SH-SY5Y (cell line): Measurements from ENCODE around the gene RBSN.

ENCODE experiments used
- GATA2 ChIP-seq: IDR thresholded peaks from 2 replicates; pipeline ENCODE4 v1.6.1; 2011; ENCODE audit warnings: mild to moderate bottlenecking, low read depth, low read length
- GATA3 ChIP-seq: IDR thresholded peaks from 2 replicates; pipeline ENCODE4 v1.6.1; 2011; ENCODE audit warnings: low read depth, mild to moderate bottlenecking, low read length, moderate library complexity

Gene RBSN

GRCh38 chr3:15107075-15107947, 8.4 kb upstream of the RBSN start:
- no peak for TF ChIP-seq GATA3
- no peak for TF ChIP-seq GATA2

- TF ChIP-seq GATA3 (no peak), GATA2 (no peak)
Observed at GRCh38 chr3:15102836-15103235, 3.9 kb upstream of the RBSN start.

GRCh38 chr3:15102256-15102655, 3.3 kb upstream of the RBSN start:
- no peak for TF ChIP-seq GATA2
- no peak for TF ChIP-seq GATA3

DNA sequence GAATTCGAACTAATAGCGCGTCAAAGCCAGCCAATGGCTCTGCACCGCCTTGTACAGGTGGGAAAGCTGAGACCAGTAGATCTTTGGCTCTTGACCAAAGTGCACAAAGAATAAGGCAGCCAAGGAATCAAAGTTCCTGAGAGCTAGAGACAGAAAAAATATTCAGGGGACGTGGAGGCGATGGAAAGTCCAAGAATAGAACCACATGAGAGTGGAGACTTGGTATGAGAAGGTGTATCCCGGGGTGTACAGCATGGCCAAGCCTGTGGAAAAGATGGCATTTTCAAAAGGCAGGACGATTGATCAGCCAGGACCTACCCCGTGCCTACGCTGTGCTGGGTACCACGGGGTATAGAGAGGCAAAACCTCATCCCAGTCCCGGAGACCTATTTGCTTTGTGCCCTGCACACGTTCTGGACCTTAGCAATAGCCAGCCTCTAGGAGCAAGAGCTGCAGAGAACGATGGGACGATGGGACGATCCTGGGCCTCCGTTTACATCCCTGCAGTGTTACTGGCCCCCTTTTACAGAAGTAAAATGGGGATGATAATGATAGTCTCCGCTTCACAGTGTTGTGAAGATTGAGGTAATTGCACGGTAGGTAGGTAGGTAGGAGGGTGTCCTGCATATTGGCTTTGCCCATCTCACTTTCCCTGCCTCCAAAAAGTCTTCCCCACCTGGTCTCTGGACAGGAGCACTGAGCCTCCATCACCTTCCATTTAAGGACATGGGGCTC, 583 bp upstream of the RBSN start:
- TF ChIP-seq GATA2 (no peak), GATA3 (no peak)

DNA sequence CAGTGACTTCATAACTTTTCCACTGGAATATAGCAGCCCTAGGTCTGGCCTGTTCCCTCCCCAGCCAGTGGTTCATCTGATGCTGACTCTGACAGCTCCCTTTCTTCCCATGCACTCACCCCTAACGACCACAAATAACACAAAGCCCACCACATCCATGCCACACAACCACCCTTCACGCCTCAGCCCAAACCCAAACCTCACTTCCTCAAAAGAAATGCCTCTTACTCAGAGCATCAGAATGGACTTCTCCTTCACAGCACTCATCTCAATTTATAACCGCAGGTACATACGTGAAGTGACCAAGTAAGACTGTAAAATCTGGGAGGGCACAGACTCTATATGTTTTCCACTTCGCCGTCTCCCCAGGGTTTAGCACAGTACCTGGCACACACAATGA, 1.1 kb downstream of the RBSN start:
- TF ChIP-seq GATA3 (no peak), GATA2 (no peak)

DNA sequence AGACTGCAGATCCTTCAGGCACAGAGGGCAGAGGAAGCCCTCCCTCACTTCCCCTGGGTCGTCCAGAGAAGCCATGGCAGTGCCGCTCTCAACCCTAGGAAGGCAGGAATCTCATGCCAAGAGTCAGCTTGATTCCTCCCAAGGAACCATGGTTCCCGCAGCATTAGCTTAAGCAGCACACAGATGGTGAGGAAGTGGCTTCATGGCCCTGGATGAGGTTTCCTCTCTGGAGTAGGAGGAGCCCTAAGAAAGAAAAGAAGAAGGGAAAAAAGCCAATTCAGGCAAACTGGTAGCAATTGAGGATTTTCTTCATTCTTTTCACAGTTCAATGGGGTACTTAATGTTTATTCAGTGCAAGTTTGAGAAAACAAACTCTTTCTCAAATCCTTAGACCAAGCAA, 2.9 kb downstream of the RBSN start:
- TF ChIP-seq GATA3 = no peak
- TF ChIP-seq GATA2 = no peak

GRCh38 chr3:15094187-15094875, 4.6 kb downstream of the RBSN start:
- no peak for TF ChIP-seq GATA3
- no peak for TF ChIP-seq GATA2

DNA sequence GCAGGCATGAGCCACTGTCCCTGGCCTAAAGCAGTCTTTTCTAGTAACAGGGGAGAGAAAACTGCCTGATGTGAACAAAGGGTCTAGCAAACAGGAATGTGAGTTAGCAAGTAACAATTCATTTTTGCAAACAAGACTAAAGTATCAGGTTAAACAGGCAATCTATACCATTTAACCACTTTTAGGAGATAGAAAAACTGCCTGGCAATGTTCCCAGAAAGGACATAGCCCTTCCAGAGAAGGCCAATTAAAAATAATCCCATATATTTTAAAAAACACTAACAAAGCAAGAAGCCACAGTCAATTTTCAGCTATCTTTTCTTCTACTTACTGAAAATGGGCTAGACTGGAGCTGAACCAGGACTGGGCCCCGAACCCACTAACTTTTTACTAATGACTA, 6.3 kb downstream of the RBSN start:
- TF ChIP-seq GATA3 (no peak), GATA2 (no peak)

- TF ChIP-seq GATA3 (no peak), GATA2 (no peak)
Observed at GRCh38 chr3:15091575-15091974, 7.4 kb downstream of the RBSN start.

GRCh38 chr3:15089201-15089600, 9.7 kb downstream of the RBSN start:
- no peak for TF ChIP-seq GATA3
- TF ChIP-seq GATA2 = no peak

- TF ChIP-seq GATA3 (no peak), GATA2 (no peak)
Observed at GRCh38 chr3:15086699-15087098, 12.2 kb downstream of the RBSN start.

- TF ChIP-seq GATA2 = no peak
- TF ChIP-seq GATA3 = no peak
Observed at GRCh38 chr3:15086263-15086662, 12.7 kb downstream of the RBSN start.

DNA sequence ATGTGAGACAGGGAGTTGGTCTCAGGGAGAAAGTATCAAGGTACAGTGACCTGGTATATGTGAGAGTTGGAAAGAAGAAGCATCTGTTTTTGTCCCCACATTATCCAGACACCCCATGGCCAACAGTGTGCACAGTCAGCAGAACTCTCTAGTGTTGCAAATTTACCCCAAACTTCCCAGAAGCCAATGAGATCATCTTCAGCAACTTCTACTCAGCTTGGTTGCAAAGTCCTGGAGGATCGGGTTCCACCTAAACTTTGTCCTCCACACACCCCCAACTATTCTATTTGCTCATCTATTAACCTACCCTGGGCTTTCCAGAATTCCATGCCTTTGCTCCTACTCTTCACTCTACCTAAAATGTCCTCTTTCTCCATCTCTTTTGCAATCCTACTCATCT, 15.7 kb downstream of the RBSN start:
- TF ChIP-seq GATA3 (no peak), GATA2 (no peak)

DNA sequence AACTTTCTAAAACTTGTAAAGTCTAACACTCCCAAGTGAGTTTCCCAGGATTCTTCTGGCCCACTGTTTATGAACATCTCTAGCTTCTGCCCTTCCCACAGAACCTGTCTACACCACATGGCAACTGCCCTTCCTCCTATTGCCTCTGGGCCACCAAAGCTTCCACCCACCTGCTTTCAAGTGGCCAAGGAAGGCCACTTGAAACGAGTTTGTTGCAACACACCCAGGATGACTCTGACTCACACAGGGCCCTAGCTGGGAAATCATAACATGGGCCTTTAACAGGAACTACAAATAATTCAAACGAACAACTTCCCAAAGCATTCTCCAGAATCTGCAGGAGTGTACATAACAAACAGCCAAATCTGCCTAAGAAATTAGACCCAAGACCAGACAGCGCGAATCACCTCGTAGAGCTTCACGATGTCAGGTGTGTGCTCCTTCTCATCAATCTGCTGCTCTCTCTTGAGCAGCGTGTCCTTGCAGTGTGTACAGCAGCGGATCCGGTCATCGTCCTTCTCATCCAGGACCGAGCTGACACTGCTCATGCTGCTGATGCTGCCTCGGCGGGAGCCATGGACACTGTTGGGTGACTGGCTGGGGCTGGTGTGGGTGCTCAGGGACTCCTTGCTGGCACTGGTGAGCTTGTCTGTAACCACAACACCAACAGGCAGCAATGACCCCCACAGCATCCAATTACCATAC, 16.8 kb downstream of the RBSN start:
- TF ChIP-seq GATA3 = no peak

- TF ChIP-seq GATA2 (no peak), GATA3 (no peak)
Observed at GRCh38 chr3:15079091-15079490, 19.9 kb downstream of the RBSN start.
